Measurements from ENCODE around the gene RIPK3. TPM values are rescaled to one million over a fixed set of nuclear protein-coding genes. Genes with fewer than 3 reads are reported as not detected.

Gene RIPK3
- polyA plus RNA-seq, 6 donors from 2014 or later, result 7.7 to 12.9 (median 9.3) TPM; not detected in 1

- no peak for ATAC-seq (ENCODE audit: low read depth in 2 of 2)
- peak overlapping the region; percentile 78 to 93 (median 90) for H3K27ac Mint-ChIP-seq
- peak overlapping the region; percentile 78 to 88 (median 83) for H3K4me3 Mint-ChIP-seq
- H3K36me3 Mint-ChIP-seq, result peaks cover 4 to 9% of the 10 kb centered on the region in 2 donors
- DNase-seq, result no peak
- no peaks in the 10 kb centered on the region for H3K27me3 Mint-ChIP-seq
- H3K4me1 Mint-ChIP-seq, result peaks cover 52 to 70% (median 64%) of the 10 kb centered on the region in 3 donors
- no peaks in the 10 kb centered on the region for H3K9me3 Mint-ChIP-seq
Measured at GRCh38 chr14:24310265-24310645, 29.5 kb downstream of the RIPK3 start.

GRCh38 chr14:24309538-24310264 is 30.1 kb downstream of the RIPK3 start, which contains the start of gene LTB4R2:
Gene LTB4R2, plus strand, starts transcription at chr14:24310140. Its CDS starts 525 bp downstream, at chr14:24310665.
- Mint-ChIP-seq H3K4me1 (peaks cover 50 to 68% (median 65%) of the 10 kb centered on the region in 3 donors), H3K27me3 (no peaks in the 10 kb centered on the region), H3K4me3 (peak within 1 kb of the TSS; percentile 78 to 88 (median 83)), H3K36me3 (peaks cover 8 to 14% of the 10 kb centered on the region in 2 donors), H3K9me3 (no peaks in the 10 kb centered on the region), H3K27ac (peak within 1 kb of the TSS; percentile 78 to 93 (median 90))
- ATAC-seq (ENCODE audit: low read depth in 2 of 2) (no peak), DNase-seq (no peak)

GRCh38 chr14:24308342-24309124 is 31.3 kb downstream of the RIPK3 start:
- DNase-seq, result no peak
- no peak for ATAC-seq (ENCODE audit: low read depth in 2 of 2)
- Mint-ChIP-seq H3K9me3 (no peaks in the 10 kb centered on the region), H3K36me3 (peaks cover 10 to 19% of the 10 kb centered on the region in 2 donors), H3K27me3 (no peaks in the 10 kb centered on the region), H3K27ac (peak overlapping the region; percentile 12 to 99 (median 84)), H3K4me3 (peak overlapping the region in 6 of 8 donors; percentile 0 to 60 (median 21)), H3K4me1 (peaks cover 39 to 57% (median 53%) of the 10 kb centered on the region in 3 donors)

- DNase-seq (peak; percentile 65), ATAC-seq (ENCODE audit: low read depth in 2 of 2) (peak; percentile 5 to 11)
- Mint-ChIP-seq H3K4me1 (peaks cover 33 to 49% (median 45%) of the 10 kb centered on the region in 3 donors), H3K27ac (peak within 1 kb of the TSS; percentile 12 to 99 (median 80)), H3K36me3 (peaks cover 10 to 19% of the 10 kb centered on the region in 2 donors), H3K9me3 (no peaks in the 10 kb centered on the region), H3K27me3 (no peaks in the 10 kb centered on the region), H3K4me3 (peak within 1 kb of the TSS in 6 of 8 donors; percentile 0 to 64 (median 25))
Measured at GRCh38 chr14:24307575-24308341, 32.0 kb downstream of the RIPK3 start, which contains the start of gene CIDEB. Gene CIDEB, minus strand, starts transcription at chr14:24307977. Its CDS starts 119 bp downstream, at chr14:24307858.

GRCh38 chr14:24307156-24307574 is 32.6 kb downstream of the RIPK3 start:
- H3K27ac Mint-ChIP-seq, result peak overlapping the region in 4 of 6 donors; percentile 77 to 99 (median 85)
- H3K27me3 Mint-ChIP-seq, result no peaks in the 10 kb centered on the region
- peaks cover 10 to 19% of the 10 kb centered on the region in 2 donors for H3K36me3 Mint-ChIP-seq
- DNase-seq (no peak), ATAC-seq (ENCODE audit: low read depth in 2 of 2) (no peak)
- H3K4me1 Mint-ChIP-seq, result peaks cover 30 to 47% (median 39%) of the 10 kb centered on the region in 3 donors
- no peaks in the 10 kb centered on the region for H3K9me3 Mint-ChIP-seq
- peak overlapping the region in 1 of 8 donors; percentile 64 for H3K4me3 Mint-ChIP-seq

- Mint-ChIP-seq H3K4me3 (peak overlapping the region in 1 of 8 donors; percentile 61), H3K27ac (peak overlapping the region in 1 of 6 donors; percentile 82), H3K4me1 (peaks cover 20 to 46% (median 44%) of the 10 kb centered on the region in 3 donors), H3K36me3 (peaks cover 10 to 19% of the 10 kb centered on the region in 2 donors), H3K27me3 (no peaks in the 10 kb centered on the region), H3K9me3 (no peaks in the 10 kb centered on the region)
- ATAC-seq (ENCODE audit: low read depth in 2 of 2) (no peak), DNase-seq (no peak)
Measured at GRCh38 chr14:24304019-24304387, 35.8 kb downstream of the RIPK3 start.

GRCh38 chr14:24300326-24300980 is 39.3 kb downstream of the RIPK3 start:
- no peaks in the 10 kb centered on the region for H3K27me3 Mint-ChIP-seq
- H3K4me3 Mint-ChIP-seq, result peak overlapping the region; percentile 89 to 99 (median 96)
- ATAC-seq (ENCODE audit: low read depth in 2 of 2), result no peak
- H3K27ac Mint-ChIP-seq, result peak overlapping the region; percentile 86 to 98 (median 88)
- H3K36me3 Mint-ChIP-seq, result peaks cover 6 to 23% of the 10 kb centered on the region in 2 donors
- no peak for DNase-seq
- peaks cover 35 to 58% (median 53%) of the 10 kb centered on the region in 3 donors for H3K4me1 Mint-ChIP-seq
- no peaks in the 10 kb centered on the region for H3K9me3 Mint-ChIP-seq

GRCh38 chr14:24299255-24300191 is 40.3 kb downstream of the RIPK3 start, which contains the start of the genes DHRS1 and NOP9:
Gene DHRS1, minus strand, starts transcription at chr14:24299780. Its CDS starts 674 bp downstream, at chr14:24299106.
Gene NOP9, plus strand, starts transcription at chr14:24299850. Its CDS starts 105 bp downstream, at chr14:24299955.
- H3K4me1 Mint-ChIP-seq, result peaks cover 35 to 55% (median 53%) of the 10 kb centered on the region in 3 donors

GRCh38 chr14:24298892-24299254 is 40.9 kb downstream of the RIPK3 start:
- no peaks in the 10 kb centered on the region for H3K9me3 Mint-ChIP-seq
- DNase-seq, result no peak
- peaks cover 35 to 55% (median 53%) of the 10 kb centered on the region in 3 donors for H3K4me1 Mint-ChIP-seq
- ATAC-seq (ENCODE audit: low read depth in 2 of 2), result no peak
- H3K4me3 Mint-ChIP-seq, result peak overlapping the region; percentile 89 to 99 (median 96)
- H3K27me3 Mint-ChIP-seq, result no peaks in the 10 kb centered on the region
- peaks cover 5 to 10% of the 10 kb centered on the region in 2 donors for H3K36me3 Mint-ChIP-seq
- H3K27ac Mint-ChIP-seq, result peak overlapping the region; percentile 92 to 99 (median 97)

More at GRCh38 chr14:24299255-24300191, 40.3 kb downstream of the RIPK3 start, which contains the start of the genes DHRS1 and NOP9:
- Mint-ChIP-seq H3K27me3 (no peaks in the 10 kb centered on the region), H3K9me3 (no peaks in the 10 kb centered on the region), H3K27ac (peak within 1 kb of the TSS; percentile 92 to 99 (median 97)), H3K4me3 (peak within 1 kb of the TSS; percentile 89 to 99 (median 96)), H3K36me3 (peaks cover 5 to 14% of the 10 kb centered on the region in 2 donors)
- DNase-seq, result peak; percentile 91
- ATAC-seq (ENCODE audit: low read depth in 2 of 2), result peak; percentile 81 to 87

- no peak for DNase-seq
- no peaks in the 10 kb centered on the region for H3K27me3 Mint-ChIP-seq
- H3K4me1 Mint-ChIP-seq, result peaks cover 35 to 55% (median 53%) of the 10 kb centered on the region in 3 donors
- H3K4me3 Mint-ChIP-seq, result peak overlapping the region in 5 of 8 donors; percentile 7 to 80 (median 21)
- ATAC-seq (ENCODE audit: low read depth in 2 of 2), result no peak
- peaks cover 5 to 13% of the 10 kb centered on the region in 2 donors for H3K36me3 Mint-ChIP-seq
- H3K27ac Mint-ChIP-seq, result peak overlapping the region; percentile 76 to 94 (median 88)
- H3K9me3 Mint-ChIP-seq, result no peaks in the 10 kb centered on the region
Measured at GRCh38 chr14:24297190-24297964, 42.4 kb downstream of the RIPK3 start.

Measured in naive B cell (primary cell).